ENCODE data around the gene MYO18B. TPM values are rescaled to one million over a fixed set of nuclear protein-coding genes. Genes with fewer than 3 reads are reported as not detected.
"Not testable (repeated sequence)": the region's sequence is repeated elsewhere in the genome, so short reads cannot be mapped to it uniquely, and the experiment has no call there.

The MYO18B gene
- polyA plus RNA-seq, 1 donor (not counting 4 experiments of a cell fraction or from before 2014, with no cell fraction given), result not detected

- dilution Hi-C loops (cut with MboI; ENCODE audit: extremely low pct_ligation_motif_present, low sequenced_read_pairs), result no loop called here
- no peaks in the 10 kb centered on the region for H3K36me3 ChIP-seq (ENCODE audit: control insufficient read depth in 2 of 2, extremely low read depth in 1 of 2, insufficient read depth in 2 of 2, low read length in 2 of 2)
- H3K4me2 ChIP-seq (ENCODE audit: control insufficient read depth, extremely low read depth, insufficient read depth, low read depth, low read length), result no peak overlapping the region
- H3K27ac ChIP-seq (ENCODE audit: control insufficient read depth, insufficient read depth, low read length), result no peak overlapping the region
- H3K9me1 ChIP-seq (ENCODE audit: control insufficient read depth, extremely low read depth, insufficient read depth, low read length), result no peaks in the 10 kb centered on the region
- no peaks in the 10 kb centered on the region for H3K9me3 ChIP-seq (ENCODE audit: control insufficient read depth, low read depth, low read length)
- H3K9ac ChIP-seq (ENCODE audit: control insufficient read depth, extremely low read depth, insufficient read depth, low read length), result no peak overlapping the region
- FAIRE-seq (no peak), DNase-seq (ENCODE audit: low read depth, low spot score) (no peak)
- H3K4me3 ChIP-seq (ENCODE audit: control insufficient read depth in 2 of 3, extremely low read depth in 1 of 3, insufficient read depth in 2 of 3, low read depth in 1 of 3, low read length in 3 of 3), result no peak overlapping the region
- H3K79me2 ChIP-seq (ENCODE audit: control insufficient read depth, insufficient read depth, low read length), result no peaks in the 10 kb centered on the region
- no peaks in the 10 kb centered on the region for H3K27me3 ChIP-seq (ENCODE audit: control insufficient read depth, extremely low read depth, insufficient read depth, low read length)
- H3K4me1 ChIP-seq (ENCODE audit: control insufficient read depth, extremely low read depth, insufficient read depth, low read length), result no peaks in the 10 kb centered on the region
- no peaks in the 10 kb centered on the region for H4K20me1 ChIP-seq (ENCODE audit: control insufficient read depth, extremely low read depth, insufficient read depth, low read length)
- TF ChIP-seq EZH2 (IDR thresholded peaks at IDR 0.05; ENCODE audit: low read length), result no peak
- TF ChIP-seq CTCF (optimal IDR thresholded peaks at IDR 0.05 in 1 of 3, IDR thresholded peaks at IDR 0.05 in 1 of 3, conservative IDR thresholded peaks at IDR 0.05 in 1 of 3; ENCODE audit: extremely low read depth in 1 of 3, insufficient read depth in 2 of 3, low read length in 3 of 3), result no peak
- H2AFZ ChIP-seq (ENCODE audit: control insufficient read depth, low read length), result no peak overlapping the region
These were observed 234.4 kb downstream of the MYO18B start for GRCh38 chr22:25976356-25976755.

GRCh38 chr22:25979968-25980367 lies 238.0 kb downstream of the MYO18B start:
- no peak for DNase-seq (ENCODE audit: low read depth, low spot score)

GRCh38 chr22:25984911-25985310 lies 242.9 kb downstream of the MYO18B start:
- FAIRE-seq; H3K4me1 ChIP-seq (ENCODE audit: control insufficient read depth, extremely low read depth, insufficient read depth, low read length); H4K20me1 ChIP-seq (ENCODE audit: control insufficient read depth, extremely low read depth, insufficient read depth, low read length); H2AFZ ChIP-seq (ENCODE audit: control insufficient read depth, low read length); H3K9ac ChIP-seq (ENCODE audit: control insufficient read depth, extremely low read depth, insufficient read depth, low read length); H3K79me2 ChIP-seq (ENCODE audit: control insufficient read depth, insufficient read depth, low read length); dilution Hi-C loops (cut with MboI; ENCODE audit: extremely low pct_ligation_motif_present, low sequenced_read_pairs); H3K4me3 ChIP-seq (ENCODE audit: control insufficient read depth in 2 of 3, extremely low read depth in 1 of 3, insufficient read depth in 2 of 3, low read depth in 1 of 3, low read length in 3 of 3); H3K27me3 ChIP-seq (ENCODE audit: control insufficient read depth, extremely low read depth, insufficient read depth, low read length); H3K27ac ChIP-seq (ENCODE audit: control insufficient read depth, insufficient read depth, low read length); H3K36me3 ChIP-seq (ENCODE audit: control insufficient read depth in 2 of 2, extremely low read depth in 1 of 2, insufficient read depth in 2 of 2, low read length in 2 of 2); DNase-seq (ENCODE audit: low read depth, low spot score); H3K9me3 ChIP-seq (ENCODE audit: control insufficient read depth, low read depth, low read length); H3K9me1 ChIP-seq (ENCODE audit: control insufficient read depth, extremely low read depth, insufficient read depth, low read length); H3K4me2 ChIP-seq (ENCODE audit: control insufficient read depth, extremely low read depth, insufficient read depth, low read depth, low read length): not testable (repeated sequence)

More at GRCh38 chr22:25979968-25980367, 238.0 kb downstream of the MYO18B start:
- FAIRE-seq, result no peak
- no peaks in the 10 kb centered on the region for H3K9me1 ChIP-seq (ENCODE audit: control insufficient read depth, extremely low read depth, insufficient read depth, low read length)
- H3K36me3 ChIP-seq (ENCODE audit: control insufficient read depth in 2 of 2, extremely low read depth in 1 of 2, insufficient read depth in 2 of 2, low read length in 2 of 2), result no peaks in the 10 kb centered on the region
- H4K20me1 ChIP-seq (ENCODE audit: control insufficient read depth, extremely low read depth, insufficient read depth, low read length), result no peaks in the 10 kb centered on the region
- no peaks in the 10 kb centered on the region for H3K4me1 ChIP-seq (ENCODE audit: control insufficient read depth, extremely low read depth, insufficient read depth, low read length)
- H3K4me3 ChIP-seq (ENCODE audit: control insufficient read depth in 2 of 3, extremely low read depth in 1 of 3, insufficient read depth in 2 of 3, low read depth in 1 of 3, low read length in 3 of 3), result no peak overlapping the region
- H3K9me3 ChIP-seq (ENCODE audit: control insufficient read depth, low read depth, low read length), result no peaks in the 10 kb centered on the region
- H3K27ac ChIP-seq (ENCODE audit: control insufficient read depth, insufficient read depth, low read length), result no peak overlapping the region
- dilution Hi-C loops (cut with MboI; ENCODE audit: extremely low pct_ligation_motif_present, low sequenced_read_pairs), result no loop called here
- no peaks in the 10 kb centered on the region for H3K79me2 ChIP-seq (ENCODE audit: control insufficient read depth, insufficient read depth, low read length)
- TF ChIP-seq EZH2 (IDR thresholded peaks at IDR 0.05; ENCODE audit: low read length) (no peak), CTCF (optimal IDR thresholded peaks at IDR 0.05 in 1 of 3, IDR thresholded peaks at IDR 0.05 in 1 of 3, conservative IDR thresholded peaks at IDR 0.05 in 1 of 3; ENCODE audit: extremely low read depth in 1 of 3, insufficient read depth in 2 of 3, low read length in 3 of 3) (no peak)
- H3K27me3 ChIP-seq (ENCODE audit: control insufficient read depth, extremely low read depth, insufficient read depth, low read length), result no peaks in the 10 kb centered on the region
- H3K4me2 ChIP-seq (ENCODE audit: control insufficient read depth, extremely low read depth, insufficient read depth, low read depth, low read length), result no peak overlapping the region
- no peak overlapping the region for H3K9ac ChIP-seq (ENCODE audit: control insufficient read depth, extremely low read depth, insufficient read depth, low read length)
- H2AFZ ChIP-seq (ENCODE audit: control insufficient read depth, low read length), result no peak overlapping the region

Data from keratinocyte (primary cell).